OCI-LY7 (cell line): Measurements from ENCODE around the gene FAF2. TPM values are rescaled to one million over a fixed set of nuclear protein-coding genes. Genes with fewer than 3 reads are reported as not detected.

Experiments
- BruUV-seq: library from RNA; stranded (reverse); fragments of 400-500 nt; replicated peaks from 2 replicates; lab custom pipeline; 2021; lab: Mats Ljungman, UMichigan
- CTCF ChIA-PET: fragments of 300-600 bp; sonication (Branson Sonifier 250); formaldehyde crosslinking; loops from one replicate; lab custom pipeline; 2022; ENCODE audit warnings: antibody characterized with exemption; ENCODE audit not compliant: unreplicated experiment; lab: Charles Lee
- POLR2A ChIA-PET: fragments of 300-600 bp; sonication (Branson Sonifier 250); formaldehyde crosslinking; loops from one replicate; lab custom pipeline; 2022; ENCODE audit warnings: antibody characterized with exemption; lab: Charles Lee
- DNase-seq: peaks from one replicate; pipeline ENCODE4 v3.0.0-alpha.2; 2015; ENCODE audit warnings: low spot score
- H2AFZ ChIP-seq: fragments of 200-600 bp; sonication (generic), shearing (Covaris generic); 2 replicates; pipeline ENCODE4 v1.6.1; 2014; ENCODE audit warnings: mild to moderate bottlenecking, antibody characterized with exemption, low read length, moderate library complexity
- H3K27ac ChIP-seq: fragments of 200-600 bp; sonication (generic); 2 replicates; pipeline ENCODE4 v1.5.1; 2014; ENCODE audit warnings: mixed run types, low read depth, mild to moderate bottlenecking, moderate library complexity, low read length, inconsistent platforms; ENCODE audit not compliant: poor library complexity, severe bottlenecking
- H3K36me3 ChIP-seq: fragments of 200-600 bp; sonication (generic); 2 replicates; pipeline ENCODE4 v1.6.1; 2014; ENCODE audit warnings: mild to moderate bottlenecking, antibody characterized with exemption, low read length, moderate library complexity, mixed read lengths; ENCODE audit not compliant: insufficient read depth
- H3K4me1 ChIP-seq: fragments of 200-600 bp; sonication (generic); 2 replicates; pipeline ENCODE4 v1.5.1; 2014; ENCODE audit warnings: mild to moderate bottlenecking, low read length; ENCODE audit not compliant: insufficient read depth, poor library complexity, severe bottlenecking
- H3K4me2 ChIP-seq: fragments of 200-600 bp; sonication (generic); 2 replicates; pipeline ENCODE4 v1.6.1; 2014; ENCODE audit warnings: mild to moderate bottlenecking, low read length
- H3K4me3 ChIP-seq: fragments of 200-600 bp; sonication (generic); 2 replicates; pipeline ENCODE4 v1.5.1; 2014; ENCODE audit warnings: mild to moderate bottlenecking, low read depth, low read length; ENCODE audit not compliant: poor library complexity, severe bottlenecking
- H3K79me2 ChIP-seq: fragments of 200-600 bp; sonication (generic); 2 replicates; pipeline ENCODE4 v1.6.1; 2016; ENCODE audit warnings: low read depth, mild to moderate bottlenecking, low read length, moderate library complexity, mixed read lengths; ENCODE audit not compliant: insufficient read depth
- H3K9me2 ChIP-seq: fragments of 200-600 bp; sonication (generic); 2 replicates; pipeline ENCODE4 v1.6.1; 2016; ENCODE audit warnings: mild to moderate bottlenecking, low read length, mixed read lengths; ENCODE audit not compliant: insufficient read depth
- H3K9me3 ChIP-seq: fragments of 200-600 bp; sonication (generic); 2 replicates; pipeline ENCODE4 v1.6.1; 2014; ENCODE audit warnings: mild to moderate bottlenecking, mixed run types, low read length, mixed read lengths
- H4K20me1 ChIP-seq: fragments of 200-600 bp; sonication (generic); 2 replicates; pipeline ENCODE4 v1.6.1; 2014; ENCODE audit warnings: mild to moderate bottlenecking, antibody characterized with exemption, low read length, moderate library complexity, mixed read lengths; ENCODE audit not compliant: insufficient read depth
- CTCF ChIP-seq: fragments of 200-600 bp; sonication (generic); conservative IDR thresholded peaks from 2 replicates; pipeline ENCODE4 v1.5.1; 2014; ENCODE audit warnings: mild to moderate bottlenecking, antibody characterized with exemption, low read length, moderate library complexity, mixed read lengths
- EZH2phosphoT487 ChIP-seq: fragments of 200-600 bp; sonication (generic); IDR thresholded peaks from 2 replicates; pipeline ENCODE4 v1.6.1; 2018; ENCODE audit warnings: low read depth, borderline replicate concordance, mild to moderate bottlenecking, mixed run types, antibody characterized with exemption, low read length, moderate library complexity, mixed read lengths
- intact Hi-C: fragments of 100-400 bp; cut with micrococcal nuclease; formaldehyde crosslinking; loops from one replicate; pipeline ENCODE4 v1.10.0; 2022; ENCODE audit not compliant: unreplicated experiment
- total RNA-seq, 2 experiments: library from RNA; depleted of rRNA in 1 of 2; stranded (reverse); fragments of >200 nt in 1 of 2; shearing (Covaris generic) in 1 of 2; gene quantifications; 2 replicates each; pipeline ENCODE4 v1.2.3, GENCODE V29; 2014 to 2022

Gene FAF2
- total RNA-seq, 2 experiments from 2014 or later, result 36.9 to 49.7 TPM

- Histone ChIP-seq H3K9me3 (no peaks in the 10 kb centered on the region), H4K20me1 (no peaks in the 10 kb centered on the region), H3K4me2 (no peak overlapping the region), H3K9me2 (no peaks in the 10 kb centered on the region), H3K4me3 (no peak overlapping the region), H3K36me3 (peaks cover 41% of the 10 kb centered on the region), H3K79me2 (peaks cover 8% of the 10 kb centered on the region; the same call in 1 of the 2 replicates), H3K4me1 (peaks cover 67% of the 10 kb centered on the region), H3K27ac (no peak overlapping the region), H2AFZ (no peak overlapping the region)
- no TSS peak for BruUV-seq
- ChIA-PET POLR2A (interaction anchor here (2.6 kb wide), 1 partner anchor 11 kb away, joined by 9 read pairs; no protein-coding TSS in a partner anchor), CTCF (no interaction called here)
- DNase-seq, result no peak
- intact Hi-C loops, result no loop called here
- TF ChIP-seq EZH2phosphoT487, result no peak
- TF ChIP-seq CTCF, result no peak
Observed at GRCh38 chr5:176524987-176525386, 76.8 kb downstream of the FAF2 start.

GRCh38 chr5:176525677-176526076, 77.5 kb downstream of the FAF2 start:
- H2AFZ ChIP-seq, result no peak overlapping the region
- no peak overlapping the region for H3K4me3 ChIP-seq
- H3K4me2 ChIP-seq, result no peak overlapping the region
- no peaks in the 10 kb centered on the region for H3K9me3 ChIP-seq
- no peaks in the 10 kb centered on the region for H4K20me1 ChIP-seq
- TF ChIP-seq EZH2phosphoT487, result no peak
- TF ChIP-seq CTCF, result no peak
- H3K79me2 ChIP-seq, result peaks cover 8% of the 10 kb centered on the region; the same call in 1 of the 2 replicates
- H3K4me1 ChIP-seq, result peaks cover 73% of the 10 kb centered on the region
- DNase-seq, result no peak
- no peak overlapping the region for H3K27ac ChIP-seq
- intact Hi-C loops, result no loop called here
- POLR2A ChIA-PET, result no interaction called here
- no peaks in the 10 kb centered on the region for H3K9me2 ChIP-seq
- BruUV-seq, result no TSS peak
- CTCF ChIA-PET, result no interaction called here
- peaks cover 45% of the 10 kb centered on the region for H3K36me3 ChIP-seq

- Histone ChIP-seq H3K79me2 (peaks cover 8% of the 10 kb centered on the region; the same call in 1 of the 2 replicates), H3K4me2 (no peak overlapping the region), H3K36me3 (peaks cover 52% of the 10 kb centered on the region), H3K27ac (peak overlapping the region; percentile 99), H3K9me3 (no peaks in the 10 kb centered on the region), H4K20me1 (no peaks in the 10 kb centered on the region), H3K4me3 (no peak overlapping the region), H2AFZ (no peak overlapping the region), H3K9me2 (no peaks in the 10 kb centered on the region), H3K4me1 (peaks cover 77% of the 10 kb centered on the region)
- ChIA-PET CTCF (no interaction called here), POLR2A (interaction anchor here (2.6 kb wide), 1 partner anchor 11 kb away, joined by 24 read pairs; the partner anchor contains the start of gene RNF44)
- no TSS peak for BruUV-seq
- no peak for DNase-seq
- TF ChIP-seq EZH2phosphoT487 (no peak), CTCF (no peak)
- intact Hi-C loops, result no loop called here
Observed at GRCh38 chr5:176526462-176526861, 78.3 kb downstream of the FAF2 start.
